RWPE2 (cell line): ENCODE measurements around the gene ZFP14.

Source experiments
- ATAC-seq: fragments of 200-7000 bp; cut with Tn5 transposase; 3 replicates; pipeline ENCODE4 v1.9.1; 2021; ENCODE audit warnings: low read depth
- DNase-seq: peaks from one replicate; pipeline ENCODE4 v3.0.0-alpha.2; 2020; ENCODE audit warnings: low spot score
- H3K27ac ChIP-seq: fragments of 450-650 bp; 2 replicates; pipeline ENCODE4 v1.5.1; 2017; ENCODE audit warnings: mild to moderate bottlenecking; ENCODE audit not compliant: poor library complexity, severe bottlenecking
- H3K27me3 ChIP-seq: fragments of 250-450 bp; sonication (Bioruptor Pico); 2 replicates; pipeline ENCODE4 v1.5.1; 2021; ENCODE audit warnings: mild to moderate bottlenecking, moderate library complexity; ENCODE audit not compliant: insufficient read depth, poor library complexity, severe bottlenecking
- H3K36me3 ChIP-seq: fragments of 250-450 bp; sonication (Bioruptor Pico); 2 replicates; pipeline ENCODE4 v1.5.1; 2020; ENCODE audit warnings: low read depth, mild to moderate bottlenecking, moderate library complexity
- H3K4me1 ChIP-seq: fragments of 250-450 bp; sonication (Bioruptor Pico); 2 replicates; pipeline ENCODE4 v1.5.1; 2021; ENCODE audit warnings: mild to moderate bottlenecking, moderate library complexity; ENCODE audit not compliant: insufficient read depth, poor library complexity, severe bottlenecking
- H3K4me3 ChIP-seq: fragments of 250-450 bp; sonication (Bioruptor Pico); 2 replicates; pipeline ENCODE4 v1.5.1; 2021; ENCODE audit warnings: mild to moderate bottlenecking, moderate library complexity; ENCODE audit not compliant: severe bottlenecking
- H3K9me3 ChIP-seq: fragments of 250-450 bp; sonication (Bioruptor Pico); 2 replicates; pipeline ENCODE4 v1.5.1; 2021; ENCODE audit warnings: mild to moderate bottlenecking, moderate library complexity; ENCODE audit not compliant: severe bottlenecking
- CTCF ChIP-seq: fragments of 450-650 bp; IDR thresholded peaks from one replicate; pipeline ENCODE4 v1.5.1; 2017; ENCODE audit warnings: mild to moderate bottlenecking, moderate library complexity; ENCODE audit not compliant: poor library complexity, severe bottlenecking

ZFP14 gene

GRCh38 chr19:36373638-36374156, 5.3 kb downstream of the ZFP14 start:
- no peak overlapping the region for H3K4me3 ChIP-seq
- ATAC-seq (no peak), DNase-seq (no peak)
- no peak overlapping the region for H3K27ac ChIP-seq
- H3K9me3 ChIP-seq: no peaks in the 10 kb centered on the region
- H3K4me1 ChIP-seq: no peaks in the 10 kb centered on the region
- no peaks in the 10 kb centered on the region for H3K27me3 ChIP-seq
- no peaks in the 10 kb centered on the region for H3K36me3 ChIP-seq
- no peak for TF ChIP-seq CTCF

- H3K4me3 ChIP-seq: no peak overlapping the region
- H3K27me3 ChIP-seq: no peaks in the 10 kb centered on the region
- no peaks in the 10 kb centered on the region for H3K4me1 ChIP-seq
- TF ChIP-seq CTCF: no peak
- ATAC-seq (no peak), DNase-seq (no peak)
- no peaks in the 10 kb centered on the region for H3K36me3 ChIP-seq
- H3K27ac ChIP-seq: no peak overlapping the region
- no peaks in the 10 kb centered on the region for H3K9me3 ChIP-seq
These were observed 7.1 kb downstream of the ZFP14 start for GRCh38 chr19:36371886-36372285.

GRCh38 chr19:36363845-36364244, 15.2 kb downstream of the ZFP14 start:
- peaks cover 6% of the 10 kb centered on the region; the same call in 1 of the 2 replicates for H3K36me3 ChIP-seq
- H3K27me3 ChIP-seq: no peaks in the 10 kb centered on the region
- DNase-seq: no peak
- H3K4me1 ChIP-seq: no peaks in the 10 kb centered on the region
- H3K4me3 ChIP-seq: no peak overlapping the region
- no peak overlapping the region for H3K27ac ChIP-seq
- no peaks in the 10 kb centered on the region for H3K9me3 ChIP-seq
- TF ChIP-seq CTCF: no peak
- ATAC-seq: no peak

GRCh38 chr19:36340786-36341372, 38.1 kb downstream of the ZFP14 start:
- no peak for TF ChIP-seq CTCF
- H3K36me3 ChIP-seq: no peaks in the 10 kb centered on the region
- peaks cover 25% of the 10 kb centered on the region for H3K9me3 ChIP-seq

More at GRCh38 chr19:36340786-36341372, 38.1 kb downstream of the ZFP14 start:
- Histone ChIP-seq H3K4me3 (no peak overlapping the region), H3K4me1 (no peaks in the 10 kb centered on the region), H3K27me3 (no peaks in the 10 kb centered on the region), H3K27ac (no peak overlapping the region)
- no peak for ATAC-seq
- no peak for DNase-seq
